Spleen (tissue), 7 donors: ENCODE results near the gene TMPRSS11D.

Experiments
- CTCF ChIP-seq, 11 experiments: fragments of 200-600 bp in 7 of 11; fragments of 450-650 bp in 4 of 11; sonication (generic) in 4 of 11; IDR thresholded peaks in 8 of 11; conservative IDR thresholded peaks in 3 of 11; 1 replicate in 7 of 11; 2 replicates in 4 of 11; pipeline versions ENCODE4 v1.4.0 to v1.8.0; 2016 to 2021; ENCODE audit warnings: antibody characterized with exemption in 11 of 11, inconsistent platforms in 4 of 11, mild to moderate bottlenecking in 1 of 11
- POLR2A ChIP-seq, 3 donors: fragments of 450-650 bp; IDR thresholded peaks; one replicate each; pipeline ENCODE4 v1.5.1; 2017; ENCODE audit warnings: antibody characterized with exemption in 3 of 3, mild to moderate bottlenecking in 1 of 3
- POLR2AphosphoS5 ChIP-seq, 3 donors: sonication (generic); formaldehyde crosslinking; IDR thresholded peaks; one replicate each; pipeline ENCODE4 v1.5.1; 2017; ENCODE audit warnings: antibody characterized with exemption in 3 of 3
- donor health status: DM: no; HTN: no; CAD: no; lungs with moderate emphysema.
- donor health status: DM: no; HTN: no; CAD: no.
- donor health status: DM: no; HTN: no; CAD: no.

DNA sequence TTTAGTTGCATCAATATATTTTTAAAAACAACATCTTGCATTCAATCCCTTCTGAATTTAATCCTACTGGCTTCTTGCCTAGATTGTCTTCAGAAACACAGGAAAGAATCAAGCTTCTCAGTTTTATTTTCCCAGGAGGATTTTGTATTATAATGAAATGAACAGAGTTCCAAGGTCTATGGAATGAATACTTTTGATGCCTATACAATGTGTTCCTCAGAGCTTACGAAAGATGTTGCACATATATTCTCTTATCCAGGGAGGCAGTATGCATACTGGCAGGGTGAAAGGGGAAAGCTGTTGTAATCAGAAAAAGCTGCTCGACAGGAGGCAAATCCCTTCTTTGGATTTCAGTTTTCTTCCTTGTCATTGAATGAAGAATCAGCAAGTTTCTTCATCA, 8.8 kb downstream of the TMPRSS11D start:
- no peak for TF ChIP-seq CTCF (IDR thresholded peaks at IDR 0.05 in 8 of 11, conservative IDR thresholded peaks at IDR 0.05 in 3 of 11)
- TF ChIP-seq POLR2A (IDR thresholded peaks at IDR 0.05) = no peak
- no peak for TF ChIP-seq POLR2AphosphoS5 (IDR thresholded peaks at IDR 0.05)
